Rectal smooth muscle tissue (tissue), 1 donor: Measurements from ENCODE around the gene INF2.

Experiments used
- H3K27ac ChIP-seq: one replicate; pipeline ENCODE4 v1.7.0; 2013; ENCODE audit warnings: low read depth, low read length, inconsistent platforms
- H3K27me3 ChIP-seq: one replicate; pipeline ENCODE4 v1.7.0; 2013; ENCODE audit warnings: low read length; ENCODE audit not compliant: control insufficient read depth, insufficient read depth
- H3K36me3 ChIP-seq: one replicate; pipeline ENCODE4 v1.7.0; 2013; ENCODE audit warnings: low read length; ENCODE audit not compliant: control insufficient read depth, insufficient read depth
- H3K4me1 ChIP-seq: one replicate; pipeline ENCODE4 v1.7.0; 2013; ENCODE audit warnings: low read length; ENCODE audit not compliant: control insufficient read depth, insufficient read depth
- H3K4me3 ChIP-seq: one replicate; pipeline ENCODE4 v1.7.0; 2013; ENCODE audit warnings: low read length
- H3K9ac ChIP-seq: one replicate; pipeline ENCODE4 v1.7.0; 2013; ENCODE audit warnings: low read length

INF2 gene

GRCh38 chr14:104680806-104681688 lies 8.4 kb upstream of the INF2 start:
- H3K27ac ChIP-seq: peak overlapping the region; percentile 73
- H3K36me3 ChIP-seq: no peaks in the 10 kb centered on the region
- peaks cover 32% of the 10 kb centered on the region for H3K4me1 ChIP-seq
- peak overlapping the region; percentile 44 for H3K4me3 ChIP-seq
- H3K9ac ChIP-seq: peak overlapping the region; percentile 3
- no peaks in the 10 kb centered on the region for H3K27me3 ChIP-seq

GRCh38 chr14:104681689-104682074 lies 7.7 kb upstream of the INF2 start:
- Histone ChIP-seq H3K4me1 (peaks cover 32% of the 10 kb centered on the region), H3K4me3 (peak overlapping the region; percentile 44), H3K27me3 (no peaks in the 10 kb centered on the region), H3K27ac (peak overlapping the region; percentile 73), H3K9ac (peak overlapping the region; percentile 1), H3K36me3 (no peaks in the 10 kb centered on the region)

- Histone ChIP-seq H3K36me3 (no peaks in the 10 kb centered on the region), H3K27me3 (no peaks in the 10 kb centered on the region), H3K27ac (peak overlapping the region; percentile 47), H3K9ac (peak overlapping the region; percentile 1), H3K4me3 (peak overlapping the region; percentile 44), H3K4me1 (peaks cover 32% of the 10 kb centered on the region)
These were observed 7.3 kb upstream of the INF2 start for GRCh38 chr14:104682107-104682593.

GRCh38 chr14:104683653-104684448 lies 5.6 kb upstream of the INF2 start:
- H3K27ac ChIP-seq: no peak overlapping the region
- H3K9ac ChIP-seq: no peak overlapping the region
- no peaks in the 10 kb centered on the region for H3K27me3 ChIP-seq
- no peaks in the 10 kb centered on the region for H3K36me3 ChIP-seq
- peaks cover 28% of the 10 kb centered on the region for H3K4me1 ChIP-seq
- no peak overlapping the region for H3K4me3 ChIP-seq

- Histone ChIP-seq H3K4me1 (peaks cover 27% of the 10 kb centered on the region), H3K27me3 (no peaks in the 10 kb centered on the region), H3K4me3 (no peak overlapping the region), H3K9ac (no peak overlapping the region), H3K36me3 (no peaks in the 10 kb centered on the region), H3K27ac (no peak overlapping the region)
These were observed 5.0 kb upstream of the INF2 start for GRCh38 chr14:104684449-104684821.

GRCh38 chr14:104685216-104685997 lies 4.0 kb upstream of the INF2 start:
- Histone ChIP-seq H3K27ac (no peak overlapping the region), H3K4me1 (peaks cover 25% of the 10 kb centered on the region), H3K4me3 (no peak overlapping the region)

GRCh38 chr14:104685998-104686610 lies 3.3 kb upstream of the INF2 start:
- H3K27me3 ChIP-seq: no peaks in the 10 kb centered on the region
- H3K36me3 ChIP-seq: no peaks in the 10 kb centered on the region
- peaks cover 25% of the 10 kb centered on the region for H3K4me1 ChIP-seq
- no peak overlapping the region for H3K4me3 ChIP-seq
- no peak overlapping the region for H3K9ac ChIP-seq
- no peak overlapping the region for H3K27ac ChIP-seq

More at GRCh38 chr14:104685216-104685997, 4.0 kb upstream of the INF2 start:
- Histone ChIP-seq H3K36me3 (no peaks in the 10 kb centered on the region), H3K9ac (no peak overlapping the region), H3K27me3 (no peaks in the 10 kb centered on the region)

- H3K27ac ChIP-seq: no peak overlapping the region
- peaks cover 23% of the 10 kb centered on the region for H3K4me1 ChIP-seq
- no peaks in the 10 kb centered on the region for H3K27me3 ChIP-seq
- H3K4me3 ChIP-seq: no peak overlapping the region
- no peak overlapping the region for H3K9ac ChIP-seq
- H3K36me3 ChIP-seq: peaks cover 4% of the 10 kb centered on the region
These were observed 2.5 kb upstream of the INF2 start for GRCh38 chr14:104686624-104687517.

- peaks cover 23% of the 10 kb centered on the region for H3K4me1 ChIP-seq
- peak overlapping the region; percentile 29 for H3K27ac ChIP-seq
- H3K4me3 ChIP-seq: peak overlapping the region; percentile 65
- H3K27me3 ChIP-seq: no peaks in the 10 kb centered on the region
- H3K36me3 ChIP-seq: peaks cover 6% of the 10 kb centered on the region
- peak overlapping the region; percentile 32 for H3K9ac ChIP-seq
These were observed 1.6 kb upstream of the INF2 start for GRCh38 chr14:104687601-104688504.

GRCh38 chr14:104688505-104689108 lies 811 bp upstream of the INF2 start:
- Histone ChIP-seq H3K4me3 (peak overlapping the region; percentile 65), H3K27me3 (no peaks in the 10 kb centered on the region), H3K4me1 (peaks cover 23% of the 10 kb centered on the region), H3K36me3 (peaks cover 6% of the 10 kb centered on the region), H3K9ac (peak overlapping the region; percentile 32), H3K27ac (peak overlapping the region; percentile 76)
